ENCODE results near the gene GRK6.

GRCh38 chr5:177468329-177468684, 41.8 kb downstream of the GRK6 start:
- no peak for TF ChIP-seq CTCF (conservative IDR thresholded peaks at IDR 0.05 in 1 of 2, IDR thresholded peaks at IDR 0.05 in 1 of 2; ENCODE audit: extremely low read depth in 1 of 2, insufficient read depth in 1 of 2, low read depth in 1 of 2, low read length in 2 of 2)
- no peak for TF ChIP-seq EZH2 (IDR thresholded peaks at IDR 0.05; ENCODE audit: borderline replicate concordance, low read length)

Data from mammary epithelial cell (primary cell).